ENCODE data around the gene TTLL10.

GRCh38 chr1:1220197-1220596, 46.5 kb downstream of the TTLL10 start:
- TF ChIP-seq GATA2 (IDR thresholded peaks at IDR 0.05; ENCODE audit: low read depth, low read length) (no peak), GATA3 (IDR thresholded peaks at IDR 0.05; ENCODE audit: low read depth, low read length) (no peak)

Measured in SH-SY5Y (cell line).